ENCODE results near the gene KCNMA1. TPM values are rescaled to one million over a fixed set of nuclear protein-coding genes. Genes with fewer than 3 reads are reported as not detected.
A peak's percentile ranks its signal among the peaks of the same experiment; 100 is the strongest.
"Not testable (repeated sequence)": the region's sequence is repeated elsewhere in the genome, so short reads cannot be mapped to it uniquely, and the experiment has no call there.

Gene KCNMA1
- total RNA-seq, 4 donors from 2014 or later = 10.1 to 32.6 (median 20.1) TPM

DNA sequence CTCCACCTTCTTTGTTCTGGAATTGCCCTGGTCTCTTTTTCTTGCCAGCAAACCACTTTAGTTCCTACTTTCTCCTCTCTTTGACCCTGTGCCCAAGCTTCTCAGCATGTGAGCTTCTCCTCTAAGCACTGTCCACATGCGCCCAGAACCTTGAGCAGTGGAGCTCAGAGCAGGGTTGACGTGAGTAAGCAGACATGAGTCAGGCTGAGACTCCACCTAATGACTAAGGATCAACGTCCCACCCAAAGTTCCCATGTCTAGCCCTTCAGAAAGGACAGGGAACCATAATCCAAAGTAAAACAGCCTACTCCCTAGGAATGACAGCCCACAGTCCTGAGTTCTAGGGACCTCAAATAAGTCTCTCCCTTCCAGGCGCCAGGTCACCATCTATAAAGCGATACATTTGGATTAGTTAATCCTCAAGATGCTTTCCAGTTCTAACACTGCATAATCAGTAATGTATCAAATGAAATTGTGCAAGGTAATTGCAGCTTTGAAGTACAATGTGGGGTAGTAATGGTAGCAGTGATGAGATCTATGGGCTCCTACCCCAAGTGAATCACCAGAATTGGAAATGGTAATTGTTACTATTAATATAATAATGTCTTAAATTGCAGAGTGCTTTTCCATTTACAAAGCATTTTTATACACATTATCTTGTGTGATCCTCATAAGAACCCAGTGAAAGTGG lies 44.5 kb downstream of the KCNMA1 start:
- ATAC-seq (ENCODE audit: low FRiP score) (peak; percentile 74), DNase-seq (ENCODE audit: low spot score) (peak; percentile 29)
- TF ChIP-seq CTCF (IDR thresholded peaks at IDR 0.05) = no peak

DNA sequence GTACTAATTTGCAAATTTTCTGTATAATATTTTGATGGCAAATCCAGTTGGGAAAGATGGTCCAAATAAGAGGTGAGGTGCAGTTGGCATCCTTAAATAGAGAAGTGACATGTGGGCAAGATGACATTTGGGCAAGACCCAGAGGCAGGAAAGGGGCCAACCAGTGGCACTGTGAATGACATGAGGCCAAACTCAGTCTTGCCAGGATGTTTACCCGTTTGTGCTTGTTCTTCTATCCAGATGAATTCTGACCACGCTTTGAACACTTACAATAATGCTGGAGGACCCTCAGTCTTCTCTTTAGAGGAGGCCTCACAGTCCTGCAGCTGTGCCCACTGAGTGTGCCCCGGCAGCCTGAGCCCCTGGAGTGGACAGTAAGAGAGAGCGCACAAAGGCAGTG lies 45.1 kb downstream of the KCNMA1 start:
- ATAC-seq (ENCODE audit: low FRiP score) = no peak
- no peak for DNase-seq (ENCODE audit: low spot score)
- no peak for TF ChIP-seq CTCF (IDR thresholded peaks at IDR 0.05)

DNA sequence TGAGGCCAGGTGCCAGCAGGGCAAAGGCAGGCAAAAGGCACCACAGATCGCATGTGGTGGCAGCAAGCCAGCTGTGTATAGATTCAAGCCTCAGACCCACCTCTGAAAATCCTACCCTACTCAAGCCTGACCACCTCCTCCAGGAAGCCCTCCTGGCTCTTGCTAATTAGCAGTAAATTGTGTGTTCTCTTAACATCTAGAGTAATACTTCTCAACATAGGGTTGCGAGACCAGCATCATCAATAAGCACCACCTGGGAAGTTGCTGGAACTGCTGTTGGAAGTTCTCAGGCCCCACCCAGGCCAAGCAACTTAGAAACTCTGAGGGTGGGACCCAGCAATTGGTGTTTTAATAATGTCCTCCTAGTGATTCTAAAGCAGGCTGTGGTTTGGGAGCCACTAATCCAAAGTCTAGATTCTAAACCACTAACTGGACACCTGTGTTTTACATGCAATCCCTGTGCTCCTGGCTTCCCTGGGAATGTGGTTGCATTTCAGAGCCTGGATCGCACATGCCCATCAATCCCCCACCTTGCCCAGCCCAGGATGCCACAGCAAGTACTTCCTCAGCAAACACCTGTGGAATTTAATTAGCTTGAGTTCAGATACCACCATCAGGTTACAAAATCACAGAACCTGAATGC lies 46.2 kb downstream of the KCNMA1 start:
- DNase-seq (ENCODE audit: low spot score) (no peak), ATAC-seq (ENCODE audit: low FRiP score) (no peak)
- TF ChIP-seq CTCF (IDR thresholded peaks at IDR 0.05) = no peak

DNA sequence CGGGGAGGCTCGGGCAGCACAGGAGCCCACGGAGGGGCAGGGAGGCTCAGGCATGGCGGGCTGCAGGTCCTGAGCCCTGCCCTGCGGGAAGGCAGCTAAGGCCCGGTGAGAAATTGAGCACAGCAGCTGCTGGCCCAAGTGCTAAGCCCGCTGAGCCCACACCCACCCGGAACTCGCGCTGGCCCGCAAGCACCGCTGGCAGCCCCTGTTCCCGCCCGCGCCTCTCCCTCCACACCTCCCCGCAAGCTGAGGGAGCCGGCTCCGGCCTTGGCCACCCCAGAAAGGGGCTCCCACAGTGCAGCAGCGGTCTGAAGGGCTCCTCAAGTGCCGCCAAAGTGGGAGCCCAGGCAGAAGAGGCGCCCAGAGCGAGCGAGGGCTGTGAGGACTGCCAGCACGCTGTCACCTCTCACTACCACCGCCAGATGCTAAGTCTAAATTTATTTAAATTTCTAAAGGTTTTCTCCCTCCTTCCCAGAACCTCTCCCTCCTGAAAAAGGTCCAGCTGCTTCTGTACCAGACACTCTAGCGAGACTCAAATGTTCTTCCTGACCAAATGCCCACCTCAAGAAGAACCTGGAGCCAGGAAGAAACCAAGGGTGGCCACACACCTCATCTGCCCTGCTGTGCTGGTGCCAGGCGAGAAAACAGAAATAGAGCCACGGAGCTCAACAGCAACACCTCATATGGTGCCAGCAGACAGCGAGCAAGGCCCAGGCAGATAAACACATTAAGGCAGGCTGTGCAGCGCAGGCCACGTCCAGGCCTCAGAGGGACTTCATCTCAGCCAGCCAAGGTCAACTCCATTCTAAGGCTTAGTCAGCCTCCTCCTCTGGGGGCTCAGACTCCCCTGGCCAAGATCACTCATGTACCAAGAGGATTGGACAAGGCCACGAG lies 47.0 kb downstream of the KCNMA1 start:
- ATAC-seq (ENCODE audit: low FRiP score) (no peak), DNase-seq (ENCODE audit: low spot score) (no peak)
- no peak for TF ChIP-seq CTCF (IDR thresholded peaks at IDR 0.05)

DNA sequence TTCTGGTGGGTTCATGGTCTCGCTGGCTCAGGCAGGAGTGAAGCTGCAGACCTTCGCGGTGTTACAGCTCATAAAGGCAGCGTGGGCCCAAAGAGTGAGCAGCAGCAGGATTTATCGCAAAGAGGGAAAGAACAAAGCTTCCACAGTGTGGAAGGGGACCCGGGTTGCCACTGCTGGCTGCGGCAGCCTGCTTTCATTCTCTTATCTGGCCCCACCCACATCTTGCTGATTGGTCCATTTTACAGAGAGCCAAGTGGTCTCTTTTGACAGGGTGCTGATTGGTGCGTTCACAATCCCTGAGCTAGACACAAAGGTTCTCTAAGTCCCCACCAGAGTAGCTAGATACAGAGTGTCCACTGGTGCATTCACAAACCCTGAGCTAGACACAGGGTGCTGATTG lies 47.9 kb downstream of the KCNMA1 start:
- not testable (repeated sequence) for ATAC-seq (ENCODE audit: low FRiP score); DNase-seq (ENCODE audit: low spot score)

DNA sequence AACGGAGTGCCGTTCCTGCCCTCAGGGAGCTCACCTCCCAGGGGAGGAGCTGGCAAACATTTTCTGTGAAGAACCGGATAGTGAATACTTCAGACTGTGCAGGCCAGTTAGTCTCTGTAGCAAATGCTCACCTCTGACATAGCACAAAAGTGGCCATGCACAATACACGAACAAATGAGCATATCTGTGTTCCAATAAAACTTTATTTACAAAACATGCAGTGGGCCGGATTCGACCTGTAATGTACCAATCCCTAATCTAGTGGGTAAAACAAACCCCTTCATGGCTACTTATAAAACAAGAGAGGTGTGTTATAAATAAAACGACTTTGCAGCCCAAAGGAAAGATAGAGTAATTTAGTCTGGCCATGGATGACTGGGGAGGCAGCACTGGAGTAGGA lies 48.7 kb downstream of the KCNMA1 start:
- DNase-seq (ENCODE audit: low spot score) (no peak), ATAC-seq (ENCODE audit: low FRiP score) (no peak)
- TF ChIP-seq CTCF (IDR thresholded peaks at IDR 0.05) = no peak

DNA sequence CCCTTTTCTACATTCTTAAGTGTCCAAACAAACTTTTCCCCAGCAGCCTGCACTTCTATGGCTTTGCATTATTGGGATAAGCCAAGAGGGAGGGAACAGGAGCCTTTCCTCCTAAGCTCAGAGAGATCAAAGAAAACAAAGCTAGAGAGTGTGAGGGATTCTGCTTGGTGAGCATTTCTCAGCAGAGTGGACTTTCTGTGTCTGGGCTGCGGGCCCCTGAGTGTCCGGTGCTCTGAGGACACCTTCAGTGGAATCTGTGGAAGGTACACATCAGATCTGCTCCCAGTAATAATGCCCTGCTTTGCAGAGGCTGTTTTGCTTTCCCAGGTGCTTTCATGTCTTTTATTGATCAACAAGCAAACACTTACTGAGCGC lies 50.2 kb downstream of the KCNMA1 start:
- DNase-seq (ENCODE audit: low spot score) (no peak), ATAC-seq (ENCODE audit: low FRiP score) (no peak)
- no peak for TF ChIP-seq CTCF (IDR thresholded peaks at IDR 0.05)
